ENCODE measurements around the gene DISC1.
"Not testable (repeated sequence)": the region's sequence is repeated elsewhere in the genome, so short reads cannot be mapped to it uniquely, and the experiment has no call there.

Gene DISC1

DNA sequence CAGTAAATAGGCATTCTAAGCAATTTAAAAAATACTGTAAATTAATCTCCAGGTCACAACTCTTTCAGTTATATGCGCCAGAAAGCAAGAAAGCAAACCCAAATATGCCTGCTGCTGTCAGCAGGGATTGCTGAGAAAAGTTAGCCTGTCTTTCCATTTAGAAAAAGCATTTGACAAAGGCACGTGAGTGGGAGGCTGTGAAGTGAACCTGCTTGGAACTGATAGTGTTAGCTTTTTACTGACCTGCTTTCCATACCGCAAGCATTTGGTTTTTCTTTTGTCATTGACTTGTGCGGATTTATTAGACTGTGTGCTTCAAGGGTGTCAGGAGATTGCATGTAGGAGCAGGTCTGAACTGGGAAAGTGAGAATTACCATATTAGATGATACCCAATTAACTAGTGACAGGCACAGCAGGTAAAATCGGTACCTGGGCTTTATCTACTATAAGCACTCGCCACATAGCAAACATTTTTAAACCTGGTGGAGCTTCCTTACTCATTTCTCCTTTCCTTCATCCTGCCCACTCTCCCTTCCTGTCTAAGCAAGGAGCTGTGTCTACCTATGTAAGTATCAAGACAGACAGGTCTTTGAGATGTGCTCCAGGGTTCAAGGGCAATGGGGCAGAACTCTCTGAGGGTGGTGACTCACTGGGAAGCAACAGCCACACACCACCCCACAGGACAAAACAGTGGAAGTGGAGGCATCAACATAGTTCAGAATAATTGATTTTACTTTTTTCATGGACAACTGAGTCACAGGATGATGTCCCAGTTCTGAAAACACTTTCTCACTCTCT lies 323.9 kb downstream of the DISC1 start:
- no peak for FAIRE-seq
- no peak for DNase-seq (ENCODE audit: insufficient read length, low spot score)
- no peak for TF ChIP-seq POLR2AphosphoS5 (IDR thresholded peaks at IDR 0.05; ENCODE audit: low read depth, low read length)
- TF ChIP-seq POLR2A (IDR thresholded peaks at IDR 0.05; ENCODE audit: low read depth, low read length): no peak
- TF ChIP-seq POU2F2 (IDR thresholded peaks at IDR 0.05; ENCODE audit: low read depth, low read length): no peak
- no peak for TF ChIP-seq PAX5 (IDR thresholded peaks at IDR 0.05; ENCODE audit: insufficient read depth, low read length, severe bottlenecking)
- no peak for TF ChIP-seq TAF1 (IDR thresholded peaks at IDR 0.05; ENCODE audit: low read depth, low read length)
- TF ChIP-seq SPI1 (IDR thresholded peaks at IDR 0.05; ENCODE audit: low read depth, low read length): no peak

DNA sequence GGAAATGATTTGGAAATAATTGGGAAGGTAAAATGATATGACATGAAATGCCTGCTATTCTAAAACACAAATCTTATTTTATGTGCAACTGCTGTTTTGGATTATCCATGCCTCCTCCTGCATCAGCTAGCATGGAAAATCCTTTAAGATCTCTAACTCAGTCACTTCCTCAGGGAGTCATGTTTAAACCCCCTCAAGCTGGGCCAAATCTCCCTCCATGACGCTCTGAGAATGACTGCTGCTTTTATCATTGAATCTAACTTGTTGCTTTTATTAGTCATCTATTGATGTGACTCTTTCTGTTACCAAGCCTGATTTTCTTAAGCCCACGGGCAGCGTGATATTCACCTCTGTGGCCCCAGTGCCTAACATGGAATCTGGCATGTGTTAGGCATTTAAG lies 324.8 kb downstream of the DISC1 start:
- FAIRE-seq: no peak
- TF ChIP-seq POU2F2 (IDR thresholded peaks at IDR 0.05; ENCODE audit: low read depth, low read length) (no peak), PAX5 (IDR thresholded peaks at IDR 0.05; ENCODE audit: insufficient read depth, low read length, severe bottlenecking) (no peak), POLR2AphosphoS5 (IDR thresholded peaks at IDR 0.05; ENCODE audit: low read depth, low read length) (no peak), TAF1 (IDR thresholded peaks at IDR 0.05; ENCODE audit: low read depth, low read length) (no peak), SPI1 (IDR thresholded peaks at IDR 0.05; ENCODE audit: low read depth, low read length) (no peak), POLR2A (IDR thresholded peaks at IDR 0.05; ENCODE audit: low read depth, low read length) (no peak)
- DNase-seq (ENCODE audit: insufficient read length, low spot score): no peak

DNA sequence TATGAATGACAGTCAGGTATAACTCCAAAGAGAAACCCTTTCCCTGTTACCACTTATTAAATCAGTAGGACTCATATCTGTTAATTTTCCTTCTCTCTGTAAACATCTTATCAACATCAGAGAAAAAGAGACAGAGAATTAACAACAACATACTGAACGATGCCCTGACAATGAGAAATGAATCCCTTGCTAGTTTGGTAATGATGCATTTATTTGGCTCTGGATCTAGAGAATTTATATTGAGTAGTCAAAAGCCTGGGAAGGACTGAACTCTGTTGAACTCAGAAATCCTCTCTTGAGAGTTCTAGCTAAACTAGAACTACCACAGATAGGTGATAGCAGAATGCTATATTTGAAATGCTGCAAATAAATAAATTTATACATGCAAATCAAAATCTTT lies 325.6 kb downstream of the DISC1 start:
- no peak for FAIRE-seq
- TF ChIP-seq TAF1 (IDR thresholded peaks at IDR 0.05; ENCODE audit: low read depth, low read length): no peak
- no peak for TF ChIP-seq POLR2AphosphoS5 (IDR thresholded peaks at IDR 0.05; ENCODE audit: low read depth, low read length)
- no peak for TF ChIP-seq POLR2A (IDR thresholded peaks at IDR 0.05; ENCODE audit: low read depth, low read length)
- no peak for TF ChIP-seq PAX5 (IDR thresholded peaks at IDR 0.05; ENCODE audit: insufficient read depth, low read length, severe bottlenecking)
- no peak for TF ChIP-seq POU2F2 (IDR thresholded peaks at IDR 0.05; ENCODE audit: low read depth, low read length)
- no peak for TF ChIP-seq SPI1 (IDR thresholded peaks at IDR 0.05; ENCODE audit: low read depth, low read length)

DNA sequence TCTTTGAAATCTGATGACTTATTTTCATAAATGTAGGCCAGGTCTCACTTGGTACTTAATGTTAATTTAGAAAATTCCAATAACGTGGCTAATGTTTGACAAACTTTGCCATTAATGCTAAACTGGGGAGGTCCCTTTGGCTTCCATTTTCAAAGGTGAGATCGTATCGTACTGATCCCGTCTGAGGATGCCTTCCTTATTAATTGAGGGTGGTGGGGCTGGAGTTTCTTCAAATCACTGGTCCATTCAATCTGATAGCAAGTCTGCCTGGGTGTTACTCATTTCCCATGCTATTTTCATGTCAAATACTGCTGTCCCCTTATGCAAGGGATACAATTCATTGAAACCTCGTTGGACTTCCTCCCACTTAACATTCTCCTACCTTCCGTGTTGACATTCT lies 327.1 kb downstream of the DISC1 start:
- no peak for TF ChIP-seq POLR2AphosphoS5 (IDR thresholded peaks at IDR 0.05; ENCODE audit: low read depth, low read length)
- DNase-seq (ENCODE audit: insufficient read length, low spot score) (no peak), FAIRE-seq (no peak)

More for the DNA sequence above, 325.6 kb downstream of the DISC1 start:
- no peak for DNase-seq (ENCODE audit: insufficient read length, low spot score)

DNA sequence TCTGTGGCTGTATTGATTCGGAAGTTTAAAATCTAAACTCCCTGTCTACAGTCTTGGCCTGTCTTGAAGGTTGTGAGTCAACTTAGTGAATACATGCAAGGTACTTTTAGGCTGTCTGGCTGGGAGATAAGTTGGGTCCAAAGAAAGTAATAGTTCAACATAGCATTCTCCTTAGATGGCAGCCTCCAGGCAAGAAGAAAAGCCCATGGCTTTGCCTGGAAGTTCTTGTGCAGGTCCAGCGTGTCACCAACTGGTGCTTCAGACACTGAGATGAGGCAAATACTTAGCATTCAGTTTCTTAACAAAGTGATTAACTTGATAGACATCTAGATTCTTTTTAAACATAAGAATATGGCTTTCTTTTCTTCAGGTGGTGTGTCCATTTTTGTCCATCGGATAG lies 328.2 kb downstream of the DISC1 start:
- TF ChIP-seq PAX5 (IDR thresholded peaks at IDR 0.05; ENCODE audit: insufficient read depth, low read length, severe bottlenecking): no peak
- no peak for TF ChIP-seq POU2F2 (IDR thresholded peaks at IDR 0.05; ENCODE audit: low read depth, low read length)
- no peak for TF ChIP-seq POLR2A (IDR thresholded peaks at IDR 0.05; ENCODE audit: low read depth, low read length)
- TF ChIP-seq SPI1 (IDR thresholded peaks at IDR 0.05; ENCODE audit: low read depth, low read length): no peak
- TF ChIP-seq POLR2AphosphoS5 (IDR thresholded peaks at IDR 0.05; ENCODE audit: low read depth, low read length): no peak
- no peak for TF ChIP-seq TAF1 (IDR thresholded peaks at IDR 0.05; ENCODE audit: low read depth, low read length)
- DNase-seq (ENCODE audit: insufficient read length, low spot score) (no peak), FAIRE-seq (no peak)

GRCh38 chr1:231957359-231957758 lies 330.8 kb downstream of the DISC1 start:
- DNase-seq (ENCODE audit: insufficient read length, low spot score) (no peak), FAIRE-seq (no peak)
- TF ChIP-seq POLR2A (IDR thresholded peaks at IDR 0.05; ENCODE audit: low read depth, low read length) (no peak), POLR2AphosphoS5 (IDR thresholded peaks at IDR 0.05; ENCODE audit: low read depth, low read length) (no peak), PAX5 (IDR thresholded peaks at IDR 0.05; ENCODE audit: insufficient read depth, low read length, severe bottlenecking) (no peak), POU2F2 (IDR thresholded peaks at IDR 0.05; ENCODE audit: low read depth, low read length) (no peak), SPI1 (IDR thresholded peaks at IDR 0.05; ENCODE audit: low read depth, low read length) (no peak), TAF1 (IDR thresholded peaks at IDR 0.05; ENCODE audit: low read depth, low read length) (no peak)

DNA sequence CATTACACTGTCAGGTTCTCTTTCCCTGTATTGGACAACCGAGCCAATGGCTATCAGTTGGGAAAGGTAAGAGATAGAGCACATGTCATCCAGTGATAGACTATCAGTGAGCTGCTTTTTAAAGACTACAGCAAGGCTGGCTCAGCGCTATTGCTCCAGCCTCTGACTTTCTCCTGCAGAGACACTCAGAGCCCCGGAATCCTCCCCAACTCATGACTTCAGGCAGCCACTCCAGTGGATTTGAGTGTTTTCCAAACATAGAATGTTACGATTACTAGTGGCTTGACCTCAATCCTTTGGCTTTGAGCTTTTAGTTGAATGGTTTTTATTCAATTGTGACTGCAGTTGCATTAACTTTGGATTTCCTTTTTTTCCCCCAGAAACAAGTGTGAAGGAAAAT lies 331.9 kb downstream of the DISC1 start:
- DNase-seq (ENCODE audit: insufficient read length, low spot score): no peak
- no peak for TF ChIP-seq PAX5 (IDR thresholded peaks at IDR 0.05; ENCODE audit: insufficient read depth, low read length, severe bottlenecking)
- no peak for TF ChIP-seq TAF1 (IDR thresholded peaks at IDR 0.05; ENCODE audit: low read depth, low read length)
- TF ChIP-seq SPI1 (IDR thresholded peaks at IDR 0.05; ENCODE audit: low read depth, low read length): no peak
- TF ChIP-seq POLR2A (IDR thresholded peaks at IDR 0.05; ENCODE audit: low read depth, low read length): no peak
- no peak for TF ChIP-seq POLR2AphosphoS5 (IDR thresholded peaks at IDR 0.05; ENCODE audit: low read depth, low read length)
- no peak for TF ChIP-seq POU2F2 (IDR thresholded peaks at IDR 0.05; ENCODE audit: low read depth, low read length)
- FAIRE-seq: no peak

DNA sequence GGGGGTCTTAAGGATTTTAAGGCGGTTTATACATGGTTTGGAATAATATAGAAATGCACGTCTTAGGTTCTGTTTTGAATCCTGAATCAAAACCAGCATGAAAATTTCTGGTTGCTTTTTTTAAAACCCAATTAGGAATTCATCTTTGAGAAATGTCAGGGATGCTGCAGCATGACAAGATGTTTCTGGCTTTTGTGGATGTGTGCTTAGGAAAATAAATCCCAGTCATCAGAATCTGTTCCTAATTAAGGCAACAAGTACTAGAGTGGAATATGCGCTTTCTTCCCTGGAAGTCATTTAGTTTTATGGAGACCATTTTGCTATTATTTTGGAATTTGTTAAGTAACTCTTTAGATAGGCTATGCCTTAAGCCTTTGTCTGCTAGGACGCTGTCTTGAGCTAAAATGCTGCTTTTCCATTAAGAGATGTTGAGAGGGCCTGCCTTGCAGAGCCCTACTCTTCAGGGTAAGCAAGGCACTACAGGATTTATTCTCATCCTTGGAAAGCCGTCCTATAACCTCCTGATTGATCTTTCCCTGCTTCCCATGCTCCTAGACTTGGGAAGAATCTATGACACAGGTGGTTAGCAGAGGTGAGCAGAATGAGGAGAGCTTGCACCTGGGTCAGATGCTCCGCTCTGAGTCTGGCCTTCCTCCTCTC lies 332.8 kb downstream of the DISC1 start:
- no peak for TF ChIP-seq POLR2AphosphoS5 (IDR thresholded peaks at IDR 0.05; ENCODE audit: low read depth, low read length)
- no peak for TF ChIP-seq PAX5 (IDR thresholded peaks at IDR 0.05; ENCODE audit: insufficient read depth, low read length, severe bottlenecking)
- no peak for TF ChIP-seq TAF1 (IDR thresholded peaks at IDR 0.05; ENCODE audit: low read depth, low read length)
- no peak for TF ChIP-seq POLR2A (IDR thresholded peaks at IDR 0.05; ENCODE audit: low read depth, low read length)
- no peak for TF ChIP-seq SPI1 (IDR thresholded peaks at IDR 0.05; ENCODE audit: low read depth, low read length)
- TF ChIP-seq POU2F2 (IDR thresholded peaks at IDR 0.05; ENCODE audit: low read depth, low read length): no peak
- no peak for FAIRE-seq
- DNase-seq (ENCODE audit: insufficient read length, low spot score): no peak

GRCh38 chr1:231961801-231962200 lies 335.2 kb downstream of the DISC1 start:
- FAIRE-seq; DNase-seq (ENCODE audit: insufficient read length, low spot score): not testable (repeated sequence)

GRCh38 chr1:231962636-231963035 lies 336.0 kb downstream of the DISC1 start:
- no peak for DNase-seq (ENCODE audit: insufficient read length, low spot score)
- no peak for TF ChIP-seq POU2F2 (IDR thresholded peaks at IDR 0.05; ENCODE audit: low read depth, low read length)
- no peak for TF ChIP-seq POLR2AphosphoS5 (IDR thresholded peaks at IDR 0.05; ENCODE audit: low read depth, low read length)
- no peak for TF ChIP-seq TAF1 (IDR thresholded peaks at IDR 0.05; ENCODE audit: low read depth, low read length)
- no peak for TF ChIP-seq SPI1 (IDR thresholded peaks at IDR 0.05; ENCODE audit: low read depth, low read length)
- no peak for TF ChIP-seq PAX5 (IDR thresholded peaks at IDR 0.05; ENCODE audit: insufficient read depth, low read length, severe bottlenecking)
- TF ChIP-seq POLR2A (IDR thresholded peaks at IDR 0.05; ENCODE audit: low read depth, low read length): no peak
- FAIRE-seq: no peak

Measured in GM12891 (cell line).